K562 (cell line): ENCODE data around the gene GAL. TPM values are rescaled to one million over a fixed set of nuclear protein-coding genes. Genes with fewer than 3 reads are reported as not detected.

Experiments used
- ATAC-seq: fragments of 200-7000 bp; cut with Tn5 transposase; 3 replicates; pipeline ENCODE4 v1.9.1; 2020; ENCODE audit warnings: moderate library complexity
- BruUV-seq: library from RNA; stranded (reverse); fragments of 400-500 nt; replicated peaks from 2 replicates; lab custom pipeline; 2021; lab: Mats Ljungman, UMichigan
- CTCF ChIA-PET: fragments of 300-600 bp; formaldehyde crosslinking; extraction: SDS; loops from one replicate; lab custom pipeline; 2021; ENCODE audit warnings: low intra/inter-chr PET ratio; lab: Yijun Ruan, JAX
- POLR2A ChIA-PET: fragments of 300-600, 350-650 bp; sonication (Branson Sonifier 250); formaldehyde crosslinking; extraction: SDS; loops from one replicate; lab custom pipeline; 2021; ENCODE audit warnings: antibody characterized with exemption, inconsistent platforms; lab: Yijun Ruan, JAX
- DNase-seq, 4 experiments: peaks; one replicate each; pipeline versions ENCODE4 v3.0.0 to v3.0.0-alpha.2; 2011 to 2018; ENCODE audit warnings: low spot score in 3 of 4, mixed read lengths in 3 of 4; ENCODE audit errors: extremely low read depth in 1 of 4
- FAIRE-seq: peaks from 2 replicates; lab custom pipeline; 2011; peaks lifted over from hg19 to GRCh38; lab: Jason Lieb, UNC
- H2AFZ ChIP-seq: 2 replicates; pipeline ENCODE4 v1.6.0; 2011; ENCODE audit warnings: low read depth, low read length, control low read depth, inconsistent platforms
- H3K27ac ChIP-seq: fragments of 200-600 bp; 3 replicates; pipeline ENCODE4 v1.8.0; 2011; ENCODE audit warnings: low read depth, mild to moderate bottlenecking, control low read depth, inconsistent platforms, low read length, moderate library complexity, mixed read lengths; ENCODE audit errors: extremely low read depth
- H3K27me3 ChIP-seq, 2 experiments: fragments of 300-600 bp in 1 of 2; 2 replicates in 1 of 2; 3 replicates in 1 of 2; pipeline versions ENCODE4 v1.6.0 to v1.8.0; 2011; ENCODE audit warnings: inconsistent platforms in 2 of 2, low read length in 2 of 2, mild to moderate bottlenecking in 1 of 2, mixed read lengths in 1 of 2, moderate library complexity in 1 of 2; ENCODE audit not compliant: control insufficient read depth in 2 of 2, insufficient read depth in 2 of 2
- H3K36me3 ChIP-seq: fragments of 300-600 bp; 3 replicates; pipeline ENCODE4 v1.8.0; 2011; ENCODE audit warnings: mild to moderate bottlenecking, low read length, inconsistent platforms; ENCODE audit not compliant: control insufficient read depth, insufficient read depth
- H3K4me1 ChIP-seq, 2 experiments: fragments of 200-600 bp in 1 of 2; replicated peaks in 1 of 2; 2 replicates in 1 of 2; 3 replicates in 1 of 2; pipeline versions ENCODE4 v1.5.1 to v1.8.0; 2011; ENCODE audit warnings: inconsistent platforms in 2 of 2, low read length in 2 of 2, mild to moderate bottlenecking in 1 of 2, mixed read lengths in 1 of 2, moderate library complexity in 1 of 2; ENCODE audit not compliant: control insufficient read depth in 2 of 2, insufficient read depth in 2 of 2
- H3K4me2 ChIP-seq: 2 replicates; pipeline ENCODE4 v1.6.1; 2011; ENCODE audit warnings: low read length, control low read depth, inconsistent platforms, mixed read lengths; ENCODE audit not compliant: insufficient read depth
- H3K4me3 ChIP-seq: fragments of 200-600 bp; sonication (generic), shearing (Covaris generic); 2 replicates; pipeline ENCODE4 v1.5.1; 2016; ENCODE audit warnings: control low read depth, inconsistent platforms
- H3K79me2 ChIP-seq: fragments of 200-600 bp; 3 replicates; pipeline ENCODE4 v1.8.0; 2011; ENCODE audit warnings: low read length, inconsistent platforms; ENCODE audit not compliant: control insufficient read depth, insufficient read depth
- H3K9ac ChIP-seq, 2 experiments: 2 replicates each; pipeline versions ENCODE4 v1.6.0 to v1.6.1; 2011; ENCODE audit warnings: low read depth in 2 of 2, low read length in 2 of 2, control low read depth in 1 of 2, inconsistent platforms in 1 of 2, mild to moderate bottlenecking in 1 of 2, mixed read lengths in 1 of 2; ENCODE audit not compliant: insufficient read depth in 1 of 2
- H3K9me1 ChIP-seq: one replicate; pipeline ENCODE4 v1.6.0; 2011; ENCODE audit warnings: inconsistent platforms, mild to moderate bottlenecking, low read length, moderate library complexity; ENCODE audit not compliant: control insufficient read depth, insufficient read depth
- H3K9me3 ChIP-seq: replicated peaks from 2 replicates; pipeline ENCODE4 v1.5.1; 2011; ENCODE audit warnings: low read depth, low read length, inconsistent platforms; ENCODE audit not compliant: control insufficient read depth, insufficient read depth
- H4K20me1 ChIP-seq: replicated peaks from 2 replicates; pipeline ENCODE4 v1.6.1; 2011; ENCODE audit warnings: low read length, inconsistent platforms, mixed read lengths; ENCODE audit not compliant: control insufficient read depth, insufficient read depth
- RBFOX2 ChIP-seq: fragments of 200-400 bp; formaldehyde crosslinking; IDR thresholded peaks from 2 replicates; pipeline ENCODE4 v1.6.1; 2017; ENCODE audit warnings: low read depth, mild to moderate bottlenecking, low read length, moderate library complexity
- RBM22 ChIP-seq: fragments of 200-400 bp; formaldehyde crosslinking; IDR thresholded peaks from 2 replicates; pipeline ENCODE4 v1.6.1; 2018; ENCODE audit warnings: low read length, low read depth; ENCODE audit not compliant: poor library complexity, severe bottlenecking
- SMC3 ChIP-seq: conservative IDR thresholded peaks from 2 replicates; pipeline ENCODE4 v1.6.1; 2011; ENCODE audit warnings: low read depth, low read length, improper control_type of control experiment; ENCODE audit not compliant: insufficient read depth
- TEAD1 ChIP-seq, 2 experiments: fragments of 450-650 bp in 1 of 2; sonication (generic) in 1 of 2; formaldehyde crosslinking; IDR thresholded peaks; 2 replicates each; pipeline versions ENCODE4 v1.4.0 to v1.8.0; 2020 to 2022; ENCODE audit warnings: mild to moderate bottlenecking in 2 of 2, missing genetic modification reagents in 1 of 2
- ZBTB33 ChIP-seq: sonication (generic); formaldehyde crosslinking; IDR thresholded peaks from 2 replicates; pipeline ENCODE4 v1.8.1; 2023; ENCODE audit warnings: mild to moderate bottlenecking, missing genetic modification reagents
- WGBS: fragments of 100-300 bp; shearing (Covaris generic); methylation state at CpG from one replicate; pipeline ENCODE4 v1.1.6; 2016; ENCODE audit warnings: low coverage, mixed read lengths; ENCODE audit not compliant: insufficient coverage; ENCODE audit errors: missing lambda C conversion rate; 5-methylcytosine and 5-hydroxymethylcytosine counted together
- in situ Hi-C: fragments of 300-500 bp; cut with MboI; formaldehyde crosslinking; loops from 4 replicates; pipeline ENCODE4 v1.15.0; 2018; ENCODE audit warnings: inconsistent platforms, mixed read lengths
- intact Hi-C: fragments of 100-400 bp; cut with micrococcal nuclease; formaldehyde crosslinking; loops from 2 replicates; pipeline ENCODE4 v1.14.2; 2022
- polyA plus RNA-seq, 8 experiments: library from polyadenylated mRNA; depleted of rRNA in 4 of 8; stranded (reverse) in 5 of 8; unstranded in 3 of 8; fragments of >200 nt; fragmentation: Nextera tagmentation in 2 of 8; fragmentation: Illumina TruSeq in 1 of 8; extraction: Ambion mirVana in 2 of 8; extraction: Trizol in 1 of 8; gene quantifications; 2 replicates each; pipeline versions ENCODE4 v1.2.1 to v1.2.3, GENCODE V29; 2011 to 2014; ENCODE audit warnings: inconsistent platforms in 1 of 8, missing spikeins in 1 of 8
- total RNA-seq, 7 experiments: library from RNA; depleted of rRNA in 6 of 7; stranded (reverse); fragments of >200 nt in 6 of 7; fragmentation: Illumina TruSeq in 2 of 7; extraction: Trizol in 2 of 7; gene quantifications; 2 replicates each; pipeline versions ENCODE4 v1.2.1 to v1.2.3, GENCODE V29; 2011 to 2021; ENCODE audit warnings: low replicate concordance in 1 of 7

Gene GAL
- total and polyA plus RNA-seq, 9 of the 15 experiments (the other 6 are each of a cell fraction or from before 2014, with no cell fraction given), result 10.6 to 119 (median 36.3) TPM

DNA sequence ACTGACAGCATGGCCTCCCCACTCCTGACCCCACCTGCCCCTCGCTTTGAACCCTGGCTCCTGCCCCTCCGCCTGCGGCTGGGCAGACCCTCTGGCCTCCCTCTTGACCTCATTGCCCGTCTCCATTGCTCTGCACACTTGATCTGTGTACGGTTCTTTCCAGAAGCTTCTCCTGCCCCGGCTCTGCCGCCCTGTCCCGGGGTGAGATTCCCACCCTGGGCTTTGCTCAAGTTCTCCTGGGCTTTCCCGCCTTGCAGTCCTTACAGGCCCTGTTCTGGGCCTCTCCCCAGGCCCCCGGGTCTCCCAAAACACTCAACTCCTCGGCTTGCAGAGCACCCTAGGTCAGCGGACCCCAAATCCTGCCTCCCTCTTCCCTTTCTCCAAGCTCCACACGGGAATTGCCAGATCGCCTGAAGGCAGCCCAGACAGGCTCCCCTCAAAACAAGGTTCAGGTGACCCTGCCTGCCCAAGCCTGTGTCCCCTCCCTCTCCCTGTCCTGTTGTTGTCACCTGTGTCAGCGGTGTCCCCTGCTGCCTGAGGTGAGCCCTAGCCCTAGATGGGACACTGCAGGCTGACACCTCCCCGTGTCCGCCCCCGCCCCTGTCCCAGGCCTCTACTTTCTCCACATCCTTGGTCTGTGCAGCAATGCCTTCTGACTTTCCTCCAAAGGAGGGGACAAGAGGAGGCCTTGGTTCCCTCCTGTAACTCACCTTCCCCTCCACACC is 1.5 kb downstream of the GAL start (continued):
- TF ChIP-seq RBM22 (peak; percentile 11), TEAD1 (CRISPR knock-in tag; IDR thresholded peaks at IDR 0.05) (no peak), RBFOX2 (peak; percentile 51)

DNA sequence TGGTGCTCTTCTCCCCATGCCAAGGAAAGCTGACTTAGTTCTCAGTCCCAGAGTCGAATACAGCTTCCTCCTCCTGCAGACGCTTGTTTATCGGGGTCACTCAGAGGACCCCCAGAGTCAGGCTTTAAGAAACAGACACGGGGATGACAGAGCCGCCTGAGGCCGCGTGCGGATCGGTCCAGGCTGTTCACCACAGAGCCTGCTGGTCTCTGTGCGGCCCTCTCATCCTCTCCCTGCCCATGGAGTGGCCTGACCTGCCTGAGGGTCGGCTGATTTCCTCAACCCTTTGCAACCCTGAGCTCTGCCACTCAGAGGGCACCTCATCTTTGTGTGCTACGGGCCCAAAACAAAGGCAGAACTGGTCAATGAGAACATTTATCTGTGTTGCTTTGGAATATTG is 2.1 kb downstream of the GAL start:
- H3K4me3 ChIP-seq, result no peak overlapping the region
- peaks cover 10% of the 10 kb centered on the region for H3K79me2 ChIP-seq
- H3K27me3 ChIP-seq, result no peaks in the 10 kb centered on the region
- H3K9me1 ChIP-seq, result no peaks in the 10 kb centered on the region
- H3K4me2 ChIP-seq, result no peak overlapping the region
- 96% methylated on average over 12 of the region's 12 CpGs for WGBS
- TF ChIP-seq SMC3, result no peak
- peak; percentile 70; the same call in 1 of the 2 replicates for TF ChIP-seq ZBTB33 (CRISPR knock-in tag)
- DNase-seq (no peak), ATAC-seq (no peak), FAIRE-seq (no peak)
- no peak overlapping the region for H3K27ac ChIP-seq
- POLR2A ChIA-PET, result interaction anchor here (1.2 to 3.3 kb wide), 2 partner anchors 9 to 63 kb away, joined by 3 to 17 read pairs; no protein-coding TSS in a partner anchor
- no peak overlapping the region for H2AFZ ChIP-seq
- intact Hi-C loops (loop anchor here (5.0 kb wide), 1 partner anchor 59 kb away; no protein-coding TSS in a partner anchor), in situ Hi-C loops (loop anchor here (25.0 kb wide), 1 partner anchor 1149 kb away; no protein-coding TSS in a partner anchor)
- CTCF ChIA-PET, result no interaction called here
- BruUV-seq, result no TSS peak
- peaks cover 4 to 34% of the 10 kb centered on the region in 2 experiments; a peak in 3 of 5 replicates for H3K4me1 ChIP-seq
- no peaks in the 10 kb centered on the region; the same call in 1 of the 2 replicates for H4K20me1 ChIP-seq
- H3K9me3 ChIP-seq, result no peaks in the 10 kb centered on the region
- peaks cover 54% of the 10 kb centered on the region for H3K36me3 ChIP-seq
- H3K9ac ChIP-seq, result no peak overlapping the region
